Nephron progenitor cell (in vitro differentiated cells): Measurements from ENCODE around the gene CLCNKB.
"Not testable (repeated sequence)": the region's sequence is repeated elsewhere in the genome, so short reads cannot be mapped to it uniquely, and the experiment has no call there.

Experiments
- DNase-seq: peaks from one replicate; pipeline ENCODE4 v3.0.0; 2021
- H3K27ac Mint-ChIP-seq: 2 replicates; pipeline ENCODE4 v1.8.0; 2021; ENCODE audit warnings: mild to moderate bottlenecking, moderate library complexity, mixed read lengths
- H3K27me3 Mint-ChIP-seq: 2 replicates; pipeline ENCODE4 v1.8.0; 2021; ENCODE audit warnings: mild to moderate bottlenecking, low read depth, mixed read lengths; ENCODE audit not compliant: poor library complexity
- H3K36me3 Mint-ChIP-seq: 2 replicates; pipeline ENCODE4 v1.8.0; 2021; ENCODE audit warnings: low read depth, mixed read lengths
- H3K4me1 Mint-ChIP-seq: 2 replicates; pipeline ENCODE4 v1.8.0; 2021; ENCODE audit warnings: mixed read lengths
- H3K4me3 Mint-ChIP-seq: 2 replicates; pipeline ENCODE4 v1.8.0; 2021; ENCODE audit warnings: mild to moderate bottlenecking, moderate library complexity, mixed read lengths
- H3K9me3 Mint-ChIP-seq: 2 replicates; pipeline ENCODE4 v1.8.0; 2021; ENCODE audit warnings: mild to moderate bottlenecking, moderate library complexity, mixed read lengths
- TF ChIP-seq, protein P1 (sequence below): fragments of 200-600 bp; sonication (generic); IDR thresholded peaks from 2 replicates; pipeline ENCODE4 v1.5.0; 2021; ENCODE audit warnings: antibody characterized with exemption

Gene CLCNKB

DNA sequence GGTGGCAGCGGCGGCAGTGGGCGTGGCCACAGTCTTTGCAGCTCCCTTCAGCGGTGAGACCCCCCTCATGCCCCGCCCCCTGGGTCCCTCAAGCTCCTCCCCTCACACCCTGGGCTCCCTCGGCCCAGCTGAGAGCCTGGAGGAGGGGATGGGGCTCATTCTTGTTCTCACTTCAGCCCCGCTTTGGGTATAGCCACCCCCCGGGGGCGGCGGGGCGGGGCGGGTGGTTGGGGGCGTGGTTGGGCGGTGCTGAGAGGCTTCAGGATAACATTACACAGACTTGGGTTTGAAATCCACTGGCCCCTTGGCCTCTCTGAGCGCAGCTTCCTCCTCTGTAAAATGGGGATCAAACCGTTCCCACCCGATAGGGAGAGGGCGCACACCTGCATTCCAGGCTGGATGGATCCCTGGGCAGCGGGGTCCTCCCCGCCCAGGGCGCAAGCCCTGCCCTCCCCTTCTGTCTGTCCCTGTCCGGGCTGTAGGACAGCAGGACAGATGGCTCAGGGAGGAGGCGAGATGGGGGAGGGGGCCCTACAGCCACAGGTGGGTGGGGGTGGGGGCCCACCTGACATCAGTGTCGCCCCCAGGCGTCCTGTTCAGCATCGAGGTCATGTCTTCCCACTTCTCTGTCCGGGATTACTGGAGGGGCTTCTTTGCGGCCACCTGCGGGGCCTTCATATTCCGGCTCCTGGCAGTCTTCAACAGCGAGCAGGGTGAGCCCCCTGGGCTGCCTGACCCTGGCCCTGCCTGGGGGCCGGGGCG lies 16.7 kb upstream of the CLCNKB start:
- Mint-ChIP-seq H3K27ac (no peak overlapping the region), H3K27me3 (peaks cover 31% of the 10 kb centered on the region), H3K36me3 (no peaks in the 10 kb centered on the region), H3K4me3 (no peak overlapping the region), H3K9me3 (no peaks in the 10 kb centered on the region), H3K4me1 (peaks cover 19% of the 10 kb centered on the region)
- TF ChIP-seq, protein P1, sequence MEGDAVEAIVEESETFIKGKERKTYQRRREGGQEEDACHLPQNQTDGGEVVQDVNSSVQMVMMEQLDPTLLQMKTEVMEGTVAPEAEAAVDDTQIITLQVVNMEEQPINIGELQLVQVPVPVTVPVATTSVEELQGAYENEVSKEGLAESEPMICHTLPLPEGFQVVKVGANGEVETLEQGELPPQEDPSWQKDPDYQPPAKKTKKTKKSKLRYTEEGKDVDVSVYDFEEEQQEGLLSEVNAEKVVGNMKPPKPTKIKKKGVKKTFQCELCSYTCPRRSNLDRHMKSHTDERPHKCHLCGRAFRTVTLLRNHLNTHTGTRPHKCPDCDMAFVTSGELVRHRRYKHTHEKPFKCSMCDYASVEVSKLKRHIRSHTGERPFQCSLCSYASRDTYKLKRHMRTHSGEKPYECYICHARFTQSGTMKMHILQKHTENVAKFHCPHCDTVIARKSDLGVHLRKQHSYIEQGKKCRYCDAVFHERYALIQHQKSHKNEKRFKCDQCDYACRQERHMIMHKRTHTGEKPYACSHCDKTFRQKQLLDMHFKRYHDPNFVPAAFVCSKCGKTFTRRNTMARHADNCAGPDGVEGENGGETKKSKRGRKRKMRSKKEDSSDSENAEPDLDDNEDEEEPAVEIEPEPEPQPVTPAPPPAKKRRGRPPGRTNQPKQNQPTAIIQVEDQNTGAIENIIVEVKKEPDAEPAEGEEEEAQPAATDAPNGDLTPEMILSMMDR: no peak
- DNase-seq: peak; percentile 93

DNA sequence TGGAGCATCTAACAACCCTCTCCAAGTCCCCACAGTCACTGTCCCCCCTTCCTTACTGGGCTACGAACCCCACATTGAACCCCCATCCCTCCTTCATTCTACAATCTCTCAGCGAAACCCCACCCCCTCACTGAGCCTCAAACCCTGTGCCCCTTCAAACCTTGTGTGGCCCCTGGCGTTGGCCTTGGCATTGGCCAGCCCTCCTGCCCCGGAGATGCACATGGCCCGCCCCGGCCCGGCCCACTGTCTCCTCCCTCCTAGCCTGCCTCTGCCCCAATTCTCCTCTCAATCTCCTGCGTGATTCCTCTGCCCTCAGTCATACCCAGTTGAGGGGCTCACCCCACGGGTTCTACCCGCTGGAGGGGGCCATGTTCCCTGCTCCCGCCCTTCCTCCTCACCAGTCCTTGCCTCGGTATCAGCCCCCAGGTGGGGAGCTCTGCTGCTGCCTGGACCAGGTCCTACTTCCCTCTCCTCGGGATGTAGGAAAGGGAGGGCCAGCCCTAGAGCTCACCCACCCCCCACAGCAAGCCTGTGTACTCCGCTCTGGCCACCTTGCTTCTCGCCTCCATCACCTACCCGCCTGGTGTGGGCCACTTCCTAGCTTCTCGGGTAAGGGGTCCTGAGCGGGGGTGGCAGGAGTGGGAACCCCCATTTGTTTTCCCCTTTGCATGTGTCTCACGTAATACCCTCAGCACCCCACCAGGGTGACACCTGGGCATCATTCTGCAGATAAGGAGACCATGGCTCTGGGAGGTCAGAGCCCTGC lies 15.2 kb upstream of the CLCNKB start:
- Mint-ChIP-seq H3K27ac (no peak overlapping the region), H3K9me3 (no peaks in the 10 kb centered on the region), H3K4me3 (no peak overlapping the region), H3K27me3 (peaks cover 23% of the 10 kb centered on the region), H3K4me1 (peaks cover 12% of the 10 kb centered on the region), H3K36me3 (no peaks in the 10 kb centered on the region)
- TF ChIP-seq, protein P1: no peak
- no peak for DNase-seq

DNA sequence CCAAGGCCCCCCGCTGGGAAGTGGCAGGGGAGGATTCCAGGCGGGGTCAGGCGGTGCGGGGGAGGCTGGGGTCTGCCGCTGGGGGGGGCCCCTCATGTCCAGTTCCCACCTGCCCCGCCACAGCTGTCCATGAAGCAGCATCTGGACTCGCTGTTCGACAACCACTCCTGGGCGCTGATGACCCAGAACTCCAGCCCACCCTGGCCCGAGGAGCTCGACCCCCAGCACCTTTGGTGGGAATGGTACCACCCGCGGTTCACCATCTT lies 14.6 kb upstream of the CLCNKB start:
- not testable (repeated sequence) for DNase-seq, H3K9me3 Mint-ChIP-seq, H3K27ac Mint-ChIP-seq, H3K36me3 Mint-ChIP-seq, H3K4me3 Mint-ChIP-seq
- Mint-ChIP-seq H3K27me3 (peaks cover 22% of the 10 kb centered on the region), H3K4me1 (peaks cover 12% of the 10 kb centered on the region)

DNA sequence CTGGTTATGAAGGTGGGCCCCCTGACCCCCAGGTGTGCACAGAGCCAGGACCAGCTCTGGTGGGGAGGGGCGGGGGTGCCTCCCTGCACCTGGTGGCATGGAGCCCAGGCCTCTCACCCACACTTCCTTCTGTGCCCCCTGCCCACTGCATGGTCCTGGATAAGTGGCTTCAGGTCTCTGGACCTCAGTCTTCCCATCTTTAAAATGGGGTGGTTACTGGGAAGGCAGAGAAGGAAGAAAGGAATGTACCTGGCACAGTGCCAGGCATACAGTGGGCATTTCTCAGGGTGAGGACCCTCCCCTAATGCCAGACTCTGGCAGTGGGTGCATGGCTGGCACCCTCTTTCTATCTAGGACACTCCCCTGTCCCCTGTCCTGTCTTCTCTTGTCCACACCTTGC lies 14.3 kb upstream of the CLCNKB start:
- TF ChIP-seq, protein P1: no peak
- H3K4me1 Mint-ChIP-seq: peaks cover 12% of the 10 kb centered on the region
- H3K27ac Mint-ChIP-seq: no peak overlapping the region
- H3K36me3 Mint-ChIP-seq: no peaks in the 10 kb centered on the region
- DNase-seq: no peak
- no peaks in the 10 kb centered on the region for H3K9me3 Mint-ChIP-seq
- H3K4me3 Mint-ChIP-seq: no peak overlapping the region
- peaks cover 19% of the 10 kb centered on the region for H3K27me3 Mint-ChIP-seq

DNA sequence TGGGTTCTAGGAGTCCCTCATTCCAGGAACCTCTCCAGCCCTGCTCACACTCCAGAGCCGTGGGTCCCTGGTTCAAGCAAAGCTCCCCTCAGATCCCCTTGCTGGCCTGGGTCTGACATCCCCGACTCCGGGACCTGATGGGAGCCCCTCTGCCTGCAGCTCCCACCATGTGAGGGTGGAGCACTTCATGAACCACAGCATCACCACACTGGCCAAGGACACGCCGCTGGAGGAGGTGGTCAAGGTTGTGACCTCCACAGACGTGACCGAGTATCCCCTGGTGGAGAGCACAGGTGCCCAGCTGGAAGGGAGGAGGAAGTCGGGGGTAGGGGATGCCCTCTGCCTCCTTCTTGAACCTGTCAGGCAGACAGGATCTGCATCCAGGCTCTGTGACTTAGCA lies 12.0 kb upstream of the CLCNKB start:
- Mint-ChIP-seq H3K4me1 (peaks cover 12% of the 10 kb centered on the region), H3K27me3 (peaks cover 16% of the 10 kb centered on the region), H3K36me3 (no peaks in the 10 kb centered on the region), H3K9me3 (no peaks in the 10 kb centered on the region), H3K4me3 (no peak overlapping the region), H3K27ac (no peak overlapping the region)
- DNase-seq: no peak
- TF ChIP-seq, protein P1: no peak

DNA sequence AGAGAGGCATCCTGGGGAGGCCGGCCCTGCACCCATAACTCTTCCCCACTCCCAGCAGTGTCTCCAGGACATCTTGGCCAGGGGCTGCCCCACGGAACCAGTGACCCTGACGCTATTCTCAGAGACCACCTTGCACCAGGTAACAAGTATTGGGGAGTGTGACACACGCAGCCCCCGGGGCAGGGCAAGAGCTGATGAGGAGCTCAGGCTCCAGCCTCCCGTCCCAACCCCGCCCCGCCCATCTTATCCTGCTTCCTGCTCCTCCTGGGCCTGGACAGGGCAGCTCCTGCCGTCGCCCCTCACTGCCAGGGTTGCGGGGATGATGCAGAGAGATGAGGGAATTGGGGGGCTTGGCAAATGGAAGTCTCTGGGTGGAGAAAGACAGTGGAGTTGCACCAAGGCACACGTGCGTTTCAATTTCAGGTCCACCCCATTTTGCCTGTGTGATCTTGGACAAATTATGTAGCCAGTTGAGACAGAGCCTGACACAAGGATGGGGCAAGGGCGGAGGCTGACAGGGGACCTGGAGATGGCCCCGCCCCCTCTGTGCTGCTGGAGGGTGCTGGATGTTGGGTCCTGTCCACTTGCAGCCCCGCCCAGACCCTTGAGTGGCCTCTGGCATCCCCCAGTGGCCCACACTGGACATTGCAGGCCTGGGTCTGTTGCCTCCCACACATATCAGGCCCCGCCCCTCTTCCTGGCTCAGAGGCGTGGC lies 11.0 kb upstream of the CLCNKB start:
- no peaks in the 10 kb centered on the region for H3K36me3 Mint-ChIP-seq
- peaks cover 17% of the 10 kb centered on the region for H3K27me3 Mint-ChIP-seq
- H3K27ac Mint-ChIP-seq: no peak overlapping the region
- DNase-seq: peak; percentile 94
- H3K4me1 Mint-ChIP-seq: peaks cover 12% of the 10 kb centered on the region
- no peaks in the 10 kb centered on the region for H3K9me3 Mint-ChIP-seq
- H3K4me3 Mint-ChIP-seq: no peak overlapping the region
- TF ChIP-seq, protein P1: peak; percentile 97

DNA sequence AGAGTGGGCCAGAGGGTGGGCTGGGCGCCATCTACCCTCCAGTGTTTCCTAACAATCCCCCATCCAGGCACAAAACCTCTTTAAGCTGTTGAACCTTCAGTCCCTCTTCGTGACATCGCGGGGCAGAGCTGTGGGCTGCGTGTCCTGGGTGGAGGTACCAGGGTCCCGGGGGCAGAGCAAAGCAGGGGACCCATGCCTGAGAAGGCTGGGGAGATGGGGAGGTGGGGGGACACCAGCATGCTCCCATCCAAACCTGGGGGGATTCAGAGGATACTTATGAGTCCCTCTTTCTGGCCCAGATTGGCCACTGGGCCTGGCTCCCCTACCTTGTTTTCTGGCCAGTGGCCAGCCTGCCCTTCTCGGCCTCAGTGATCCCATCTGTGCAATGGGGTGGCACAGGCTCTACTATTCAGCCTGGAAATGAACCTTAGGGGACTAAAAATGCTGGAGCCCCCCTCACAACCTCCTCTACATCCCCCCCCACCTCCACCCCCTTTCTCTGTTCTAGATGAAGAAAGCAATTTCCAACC lies 10.4 kb upstream of the CLCNKB start:
- H3K36me3 Mint-ChIP-seq, H3K4me1 Mint-ChIP-seq, H3K27ac Mint-ChIP-seq, H3K4me3 Mint-ChIP-seq, H3K9me3 Mint-ChIP-seq, DNase-seq: not testable (repeated sequence)
- peaks cover 23% of the 10 kb centered on the region for H3K27me3 Mint-ChIP-seq

DNA sequence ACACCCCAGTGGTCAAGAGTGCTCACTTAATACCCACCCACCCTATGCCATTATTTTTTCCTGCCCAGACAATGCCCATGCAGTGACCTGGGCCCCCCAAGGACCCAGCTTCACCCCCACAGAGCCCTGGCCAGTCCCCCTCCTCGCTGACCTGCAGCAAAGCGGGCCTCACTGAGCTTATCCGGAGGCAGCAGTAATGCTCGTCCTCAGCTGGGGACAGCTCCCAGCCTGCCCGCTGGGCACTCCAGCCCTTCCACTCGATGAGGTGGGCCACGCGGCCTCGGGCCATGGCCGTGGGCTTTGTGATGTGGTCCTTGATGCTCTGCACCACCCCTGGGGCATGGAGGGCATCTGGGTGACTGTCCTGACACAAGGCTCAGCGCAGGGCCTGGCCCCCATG lies 7.1 kb upstream of the CLCNKB start:
- not testable (repeated sequence) for H3K4me3 Mint-ChIP-seq, DNase-seq, H3K9me3 Mint-ChIP-seq, H3K4me1 Mint-ChIP-seq, H3K27ac Mint-ChIP-seq, H3K36me3 Mint-ChIP-seq
- peaks cover 24% of the 10 kb centered on the region for H3K27me3 Mint-ChIP-seq
